GM23338 (cell line): Measurements from ENCODE around the gene TRIB2. TPM values are rescaled to one million over a fixed set of nuclear protein-coding genes. Genes with fewer than 3 reads are reported as not detected.

Source experiments
- ATAC-seq: fragments of 200-7000 bp; cut with Tn5 transposase; 3 replicates; pipeline ENCODE4 v1.9.1; 2020
- DNase-seq: peaks from one replicate; pipeline ENCODE4 v3.0.0-alpha.2; 2015; ENCODE audit warnings: low spot score
- H2AFZ ChIP-seq: fragments of 200-600 bp; sonication (generic); 2 replicates; pipeline ENCODE4 v1.8.0; 2016; ENCODE audit warnings: antibody characterized with exemption, mild to moderate bottlenecking, moderate library complexity
- H3F3A ChIP-seq: fragments of 200-600 bp; sonication (generic); replicated peaks from 2 replicates; pipeline ENCODE4 v1.8.0; 2017; ENCODE audit warnings: antibody characterized with exemption, mixed run types, low read depth
- H3K27ac ChIP-seq: fragments of 200-600 bp; sonication (generic); 2 replicates; pipeline ENCODE4 v1.6.1; 2016; ENCODE audit warnings: low read depth
- H3K27me3 ChIP-seq: fragments of 200-600 bp; sonication (generic); 2 replicates; pipeline ENCODE4 v1.8.0; 2016; ENCODE audit warnings: mild to moderate bottlenecking, mixed run types, moderate library complexity; ENCODE audit not compliant: insufficient read depth
- H3K36me3 ChIP-seq: fragments of 200-600 bp; sonication (generic); 2 replicates; pipeline ENCODE4 v1.8.0; 2016; ENCODE audit warnings: mild to moderate bottlenecking; ENCODE audit not compliant: insufficient read depth
- H3K4me1 ChIP-seq: fragments of 200-600 bp; sonication (generic); 2 replicates; pipeline ENCODE4 v1.8.0; 2016; ENCODE audit warnings: mild to moderate bottlenecking, moderate library complexity; ENCODE audit not compliant: insufficient read depth
- H3K4me2 ChIP-seq: fragments of 200-600 bp; sonication (generic); 2 replicates; pipeline ENCODE4 v1.7.1; 2017; ENCODE audit warnings: mixed run types
- H3K4me3 ChIP-seq: fragments of 200-600 bp; sonication (generic); 2 replicates; pipeline ENCODE4 v1.6.1; 2016; ENCODE audit warnings: mixed run types
- H3K79me2 ChIP-seq: fragments of 200-600 bp; sonication (generic); replicated peaks from 2 replicates; pipeline ENCODE4 v1.8.0; 2017; ENCODE audit warnings: mild to moderate bottlenecking; ENCODE audit not compliant: insufficient read depth
- H3K9me2 ChIP-seq: fragments of 200-600 bp; sonication (generic); 2 replicates; pipeline ENCODE4 v1.8.0; 2017; ENCODE audit not compliant: insufficient read depth
- H4K20me1 ChIP-seq: fragments of 200-600 bp; sonication (generic); replicated peaks from 2 replicates; pipeline ENCODE4 v1.8.0; 2017; ENCODE audit warnings: mild to moderate bottlenecking; ENCODE audit not compliant: insufficient read depth
- H3K27ac Mint-ChIP-seq: 2 replicates; pipeline ENCODE4 v1.8.0; 2020; ENCODE audit warnings: inconsistent platforms, mild to moderate bottlenecking, moderate library complexity, mixed read lengths
- H3K27me3 Mint-ChIP-seq: 3 replicates; pipeline ENCODE4 v1.8.0; 2022; ENCODE audit warnings: low read depth, mild to moderate bottlenecking, moderate library complexity, mixed read lengths, inconsistent platforms; ENCODE audit not compliant: insufficient read depth, poor library complexity
- H3K36me3 Mint-ChIP-seq: 3 replicates; pipeline ENCODE4 v1.8.0; 2021; ENCODE audit warnings: low read depth, mild to moderate bottlenecking, inconsistent platforms, moderate library complexity, mixed read lengths
- H3K4me1 Mint-ChIP-seq: 3 replicates; pipeline ENCODE4 v1.8.0; 2020; ENCODE audit warnings: mild to moderate bottlenecking, inconsistent platforms, mixed read lengths
- H3K4me3 Mint-ChIP-seq: 3 replicates; pipeline ENCODE4 v1.8.0; 2021; ENCODE audit warnings: moderate library complexity, mild to moderate bottlenecking, inconsistent platforms, mixed read lengths
- H3K9me3 Mint-ChIP-seq: 3 replicates; pipeline ENCODE4 v1.8.0; 2020; ENCODE audit warnings: moderate library complexity, mild to moderate bottlenecking, inconsistent platforms, mixed read lengths
- CTCF ChIP-seq, 2 experiments: fragments of 200-600 bp in 1 of 2; sonication (generic) in 1 of 2; conservative IDR thresholded peaks; 2 replicates each; pipeline versions ENCODE4 v1.5.1 to v1.6.1; 2016 to 2017; ENCODE audit warnings: antibody characterized with exemption in 2 of 2, low read depth in 2 of 2, mild to moderate bottlenecking in 2 of 2, moderate library complexity in 1 of 2
- JUNB ChIP-seq: IDR thresholded peaks from one replicate; pipeline ENCODE4 v1.6.1; 2016; ENCODE audit warnings: antibody characterized with exemption; ENCODE audit not compliant: unreplicated experiment
- ZNF114 ChIP-seq: fragments of 250-450 bp; sonication (Bioruptor Pico); IDR thresholded peaks from 2 replicates; pipeline ENCODE4 v1.5.0; 2020; ENCODE audit warnings: mild to moderate bottlenecking, moderate library complexity
- ZNF331 ChIP-seq: fragments of 250-450 bp; sonication (Bioruptor Pico); IDR thresholded peaks from 2 replicates; pipeline ENCODE4 v1.5.0; 2020; ENCODE audit warnings: low read depth, mild to moderate bottlenecking, moderate library complexity
- polyA plus RNA-seq: library from polyadenylated mRNA; unstranded; fragments of >200 nt; fragmentation: Nextera tagmentation; extraction: Ambion mirVana; gene quantifications from 2 replicates; pipeline ENCODE4 v1.2.1, GENCODE V29; 2016
- total RNA-seq: library from RNA; depleted of rRNA; stranded (reverse); fragments of >200 nt; shearing (Covaris generic); gene quantifications from 2 replicates; pipeline ENCODE4 v1.2.3, GENCODE V29; 2014
- TF ChIP-seq, protein P1 (sequence below): fragments of 250-450 bp; sonication (Bioruptor Pico); IDR thresholded peaks from 2 replicates; pipeline ENCODE4 v1.5.0; 2020; ENCODE audit warnings: mild to moderate bottlenecking, moderate library complexity
- TF ChIP-seq, protein P2 (sequence below): IDR thresholded peaks from one replicate; pipeline ENCODE4 v1.6.1; 2018; ENCODE audit warnings: antibody characterized with exemption; ENCODE audit not compliant: unreplicated experiment

TRIB2 gene
- total and polyA plus RNA-seq, 2 experiments from 2014 or later = 40.3 to 109 TPM

DNA sequence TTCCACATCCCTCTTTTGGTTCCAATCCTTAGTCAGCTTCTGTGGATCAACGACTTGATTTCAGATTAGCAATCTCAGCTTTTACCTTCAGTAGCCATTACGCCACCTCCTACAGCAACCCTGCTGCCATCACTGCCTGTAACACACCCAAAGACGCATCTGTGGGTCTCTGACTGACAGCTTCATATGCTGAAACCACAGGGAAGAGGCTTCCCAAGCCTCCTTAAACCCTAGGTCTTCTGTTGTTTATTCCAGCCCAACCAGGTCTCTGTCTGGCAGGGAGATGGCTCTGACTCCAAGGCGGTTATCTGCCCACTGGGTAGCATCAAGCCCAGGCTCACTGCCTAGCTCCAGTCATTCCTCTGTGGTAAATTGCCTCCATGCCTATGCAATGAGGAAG lies 28.6 kb upstream of the TRIB2 start (continued):
- TF ChIP-seq, protein P1, sequence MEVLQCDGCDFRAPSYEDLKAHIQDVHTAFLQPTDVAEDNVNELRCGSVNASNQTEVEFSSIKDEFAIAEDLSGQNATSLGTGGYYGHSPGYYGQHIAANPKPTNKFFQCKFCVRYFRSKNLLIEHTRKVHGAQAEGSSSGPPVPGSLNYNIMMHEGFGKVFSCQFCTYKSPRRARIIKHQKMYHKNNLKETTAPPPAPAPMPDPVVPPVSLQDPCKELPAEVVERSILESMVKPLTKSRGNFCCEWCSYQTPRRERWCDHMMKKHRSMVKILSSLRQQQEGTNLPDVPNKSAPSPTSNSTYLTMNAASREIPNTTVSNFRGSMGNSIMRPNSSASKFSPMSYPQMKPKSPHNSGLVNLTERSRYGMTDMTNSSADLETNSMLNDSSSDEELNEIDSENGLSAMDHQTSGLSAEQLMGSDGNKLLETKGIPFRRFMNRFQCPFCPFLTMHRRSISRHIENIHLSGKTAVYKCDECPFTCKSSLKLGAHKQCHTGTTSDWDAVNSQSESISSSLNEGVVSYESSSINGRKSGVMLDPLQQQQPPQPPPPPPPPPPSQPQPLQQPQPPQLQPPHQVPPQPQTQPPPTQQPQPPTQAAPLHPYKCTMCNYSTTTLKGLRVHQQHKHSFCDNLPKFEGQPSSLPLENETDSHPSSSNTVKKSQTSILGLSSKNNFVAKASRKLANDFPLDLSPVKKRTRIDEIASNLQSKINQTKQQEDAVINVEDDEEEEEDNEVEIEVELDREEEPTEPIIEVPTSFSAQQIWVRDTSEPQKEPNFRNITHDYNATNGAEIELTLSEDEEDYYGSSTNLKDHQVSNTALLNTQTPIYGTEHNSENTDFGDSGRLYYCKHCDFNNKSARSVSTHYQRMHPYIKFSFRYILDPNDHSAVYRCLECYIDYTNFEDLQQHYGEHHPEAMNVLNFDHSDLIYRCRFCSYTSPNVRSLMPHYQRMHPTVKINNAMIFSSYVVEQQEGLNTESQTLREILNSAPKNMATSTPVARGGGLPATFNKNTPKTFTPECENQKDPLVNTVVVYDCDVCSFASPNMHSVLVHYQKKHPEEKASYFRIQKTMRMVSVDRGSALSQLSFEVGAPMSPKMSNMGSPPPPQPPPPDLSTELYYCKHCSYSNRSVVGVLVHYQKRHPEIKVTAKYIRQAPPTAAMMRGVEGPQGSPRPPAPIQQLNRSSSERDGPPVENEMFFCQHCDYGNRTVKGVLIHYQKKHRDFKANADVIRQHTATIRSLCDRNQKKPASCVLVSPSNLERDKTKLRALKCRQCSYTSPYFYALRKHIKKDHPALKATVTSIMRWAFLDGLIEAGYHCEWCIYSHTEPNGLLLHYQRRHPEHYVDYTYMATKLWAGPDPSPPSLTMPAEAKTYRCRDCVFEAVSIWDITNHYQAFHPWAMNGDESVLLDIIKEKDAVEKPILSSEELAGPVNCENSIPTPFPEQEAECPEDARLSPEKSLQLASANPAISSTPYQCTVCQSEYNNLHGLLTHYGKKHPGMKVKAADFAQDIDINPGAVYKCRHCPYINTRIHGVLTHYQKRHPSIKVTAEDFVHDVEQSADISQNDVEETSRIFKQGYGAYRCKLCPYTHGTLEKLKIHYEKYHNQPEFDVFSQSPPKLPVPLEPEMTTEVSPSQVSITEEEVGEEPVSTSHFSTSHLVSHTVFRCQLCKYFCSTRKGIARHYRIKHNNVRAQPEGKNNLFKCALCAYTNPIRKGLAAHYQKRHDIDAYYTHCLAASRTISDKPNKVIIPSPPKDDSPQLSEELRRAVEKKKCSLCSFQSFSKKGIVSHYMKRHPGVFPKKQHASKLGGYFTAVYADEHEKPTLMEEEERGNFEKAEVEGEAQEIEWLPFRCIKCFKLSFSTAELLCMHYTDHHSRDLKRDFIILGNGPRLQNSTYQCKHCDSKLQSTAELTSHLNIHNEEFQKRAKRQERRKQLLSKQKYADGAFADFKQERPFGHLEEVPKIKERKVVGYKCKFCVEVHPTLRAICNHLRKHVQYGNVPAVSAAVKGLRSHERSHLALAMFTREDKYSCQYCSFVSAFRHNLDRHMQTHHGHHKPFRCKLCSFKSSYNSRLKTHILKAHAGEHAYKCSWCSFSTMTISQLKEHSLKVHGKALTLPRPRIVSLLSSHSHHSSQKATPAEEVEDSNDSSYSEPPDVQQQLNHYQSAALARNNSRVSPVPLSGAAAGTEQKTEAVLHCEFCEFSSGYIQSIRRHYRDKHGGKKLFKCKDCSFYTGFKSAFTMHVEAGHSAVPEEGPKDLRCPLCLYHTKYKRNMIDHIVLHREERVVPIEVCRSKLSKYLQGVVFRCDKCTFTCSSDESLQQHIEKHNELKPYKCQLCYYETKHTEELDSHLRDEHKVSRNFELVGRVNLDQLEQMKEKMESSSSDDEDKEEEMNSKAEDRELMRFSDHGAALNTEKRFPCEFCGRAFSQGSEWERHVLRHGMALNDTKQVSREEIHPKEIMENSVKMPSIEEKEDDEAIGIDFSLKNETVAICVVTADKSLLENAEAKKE (CRISPR knock-in tag) = no peak
- no peak for TF ChIP-seq ZNF331 (CRISPR knock-in tag)

- H3K9me2 ChIP-seq = peaks cover 4% of the 10 kb centered on the region; the same call in 1 of the 2 replicates
- no peak for DNase-seq
- H3K27ac ChIP-seq = no peak overlapping the region
- H3K36me3 Mint-ChIP-seq = peaks cover 18% of the 10 kb centered on the region
- no peak overlapping the region for H3K4me3 Mint-ChIP-seq
- no peak overlapping the region for H3K27ac Mint-ChIP-seq
- peaks cover 38% of the 10 kb centered on the region for H3K9me3 Mint-ChIP-seq
- H2AFZ ChIP-seq = no peak overlapping the region
- peaks cover 4% of the 10 kb centered on the region for H3K27me3 Mint-ChIP-seq
- no peak for ATAC-seq
- no peaks in the 10 kb centered on the region for H3K79me2 ChIP-seq
- H3K4me1 Mint-ChIP-seq = peaks cover 16% of the 10 kb centered on the region
- no peak overlapping the region for H3K4me3 ChIP-seq
- no peaks in the 10 kb centered on the region for H4K20me1 ChIP-seq
- no peaks in the 10 kb centered on the region for H3F3A ChIP-seq
- no peaks in the 10 kb centered on the region for H3K27me3 ChIP-seq
- no peak overlapping the region for H3K4me2 ChIP-seq
- H3K4me1 ChIP-seq = peaks cover 14% of the 10 kb centered on the region; the same call in 1 of the 2 replicates
- no peaks in the 10 kb centered on the region for H3K36me3 ChIP-seq
- TF ChIP-seq JUNB (no peak), CTCF (conservative IDR thresholded peaks at IDR 0.05; ENCODE audit: low read depth in 2 of 2) (no peak), ZNF331 (CRISPR knock-in tag) (no peak), ZNF114 (no peak)
- TF ChIP-seq, protein P2, sequence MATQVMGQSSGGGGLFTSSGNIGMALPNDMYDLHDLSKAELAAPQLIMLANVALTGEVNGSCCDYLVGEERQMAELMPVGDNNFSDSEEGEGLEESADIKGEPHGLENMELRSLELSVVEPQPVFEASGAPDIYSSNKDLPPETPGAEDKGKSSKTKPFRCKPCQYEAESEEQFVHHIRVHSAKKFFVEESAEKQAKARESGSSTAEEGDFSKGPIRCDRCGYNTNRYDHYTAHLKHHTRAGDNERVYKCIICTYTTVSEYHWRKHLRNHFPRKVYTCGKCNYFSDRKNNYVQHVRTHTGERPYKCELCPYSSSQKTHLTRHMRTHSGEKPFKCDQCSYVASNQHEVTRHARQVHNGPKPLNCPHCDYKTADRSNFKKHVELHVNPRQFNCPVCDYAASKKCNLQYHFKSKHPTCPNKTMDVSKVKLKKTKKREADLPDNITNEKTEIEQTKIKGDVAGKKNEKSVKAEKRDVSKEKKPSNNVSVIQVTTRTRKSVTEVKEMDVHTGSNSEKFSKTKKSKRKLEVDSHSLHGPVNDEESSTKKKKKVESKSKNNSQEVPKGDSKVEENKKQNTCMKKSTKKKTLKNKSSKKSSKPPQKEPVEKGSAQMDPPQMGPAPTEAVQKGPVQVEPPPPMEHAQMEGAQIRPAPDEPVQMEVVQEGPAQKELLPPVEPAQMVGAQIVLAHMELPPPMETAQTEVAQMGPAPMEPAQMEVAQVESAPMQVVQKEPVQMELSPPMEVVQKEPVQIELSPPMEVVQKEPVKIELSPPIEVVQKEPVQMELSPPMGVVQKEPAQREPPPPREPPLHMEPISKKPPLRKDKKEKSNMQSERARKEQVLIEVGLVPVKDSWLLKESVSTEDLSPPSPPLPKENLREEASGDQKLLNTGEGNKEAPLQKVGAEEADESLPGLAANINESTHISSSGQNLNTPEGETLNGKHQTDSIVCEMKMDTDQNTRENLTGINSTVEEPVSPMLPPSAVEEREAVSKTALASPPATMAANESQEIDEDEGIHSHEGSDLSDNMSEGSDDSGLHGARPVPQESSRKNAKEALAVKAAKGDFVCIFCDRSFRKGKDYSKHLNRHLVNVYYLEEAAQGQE = no peak
These were observed 27.8 kb upstream of the TRIB2 start for GRCh38 chr2:12688893-12689292.
